H9 (cell line): ENCODE results near the gene DTNBP1. TPM values are rescaled to one million over a fixed set of nuclear protein-coding genes. Genes with fewer than 3 reads are reported as not detected.

ENCODE experiments used
- DNase-seq: peaks from one replicate; pipeline ENCODE4 v3.0.0-alpha.2; 2017
- H2AFZ ChIP-seq: one replicate; pipeline ENCODE4 v1.6.1; 2013; ENCODE audit warnings: mild to moderate bottlenecking, low read length, control low read depth, moderate library complexity
- H2AK5ac ChIP-seq: 2 replicates; pipeline ENCODE4 v1.6.1; 2013; ENCODE audit warnings: low read length, control low read depth, mixed read lengths; ENCODE audit not compliant: insufficient read length
- H2BK120ac ChIP-seq: one replicate; pipeline ENCODE4 v1.6.1; 2013; ENCODE audit warnings: low read depth, mild to moderate bottlenecking, low read length, control low read depth, inconsistent platforms; ENCODE audit not compliant: poor library complexity, severe bottlenecking
- H2BK12ac ChIP-seq: 2 replicates; pipeline ENCODE4 v1.6.1; 2013; ENCODE audit warnings: low read length, control low read depth, mixed read lengths, low read depth; ENCODE audit not compliant: insufficient read length
- H2BK15ac ChIP-seq: 2 replicates; pipeline ENCODE4 v1.6.1; 2013; ENCODE audit warnings: low read depth, low read length, control low read depth
- H2BK20ac ChIP-seq: one replicate; pipeline ENCODE4 v1.6.1; 2013; ENCODE audit warnings: low read depth, mild to moderate bottlenecking, low read length, control low read depth, inconsistent platforms; ENCODE audit not compliant: poor library complexity, severe bottlenecking
- H2BK5ac ChIP-seq: 2 replicates; pipeline ENCODE4 v1.6.1; 2013; ENCODE audit warnings: low read length, control low read depth, mixed read lengths; ENCODE audit not compliant: insufficient read length
- H3K14ac ChIP-seq: 2 replicates; pipeline ENCODE4 v1.6.1; 2013; ENCODE audit warnings: low read length, control low read depth; ENCODE audit not compliant: insufficient read depth
- H3K18ac ChIP-seq: 2 replicates; pipeline ENCODE4 v1.6.1; 2013; ENCODE audit warnings: low read depth, mild to moderate bottlenecking, mixed read lengths, low read length, control low read depth; ENCODE audit not compliant: insufficient read length
- H3K23ac ChIP-seq: 2 replicates; pipeline ENCODE4 v1.6.1; 2013; ENCODE audit warnings: low read length, control low read depth, mixed read lengths, low read depth; ENCODE audit not compliant: insufficient read length
- H3K23me2 ChIP-seq: 2 replicates; pipeline ENCODE4 v1.6.1; 2013; ENCODE audit warnings: low read depth, mild to moderate bottlenecking, mixed read lengths, low read length, control low read depth; ENCODE audit not compliant: insufficient read length, poor library complexity, severe bottlenecking
- H3K27ac ChIP-seq: 2 replicates; pipeline ENCODE4 v1.5.1; 2013; ENCODE audit warnings: low read length, control low read depth, mixed read lengths, low read depth; ENCODE audit not compliant: insufficient read length
- H3K27me3 ChIP-seq: 2 replicates; pipeline ENCODE4 v1.6.1; 2013; ENCODE audit warnings: low read length, control low read depth, inconsistent platforms; ENCODE audit not compliant: insufficient read depth
- H3K4ac ChIP-seq: 2 replicates; pipeline ENCODE4 v1.6.1; 2013; ENCODE audit warnings: low read depth, mild to moderate bottlenecking, control low read depth, inconsistent platforms, low read length, moderate library complexity
- H3K4me1 ChIP-seq: 2 replicates; pipeline ENCODE4 v1.6.1; 2013; ENCODE audit warnings: low read length, control low read depth, inconsistent platforms; ENCODE audit not compliant: insufficient read depth
- H3K4me2 ChIP-seq: 2 replicates; pipeline ENCODE4 v1.6.1; 2013; ENCODE audit warnings: low read length, control low read depth, mixed read lengths; ENCODE audit not compliant: insufficient read length, insufficient read depth
- H3K56ac ChIP-seq: 2 replicates; pipeline ENCODE4 v1.6.1; 2013; ENCODE audit warnings: low read depth, mild to moderate bottlenecking, mixed read lengths, low read length, control low read depth; ENCODE audit not compliant: insufficient read length
- H3K79me1 ChIP-seq: 2 replicates; pipeline ENCODE4 v1.6.1; 2013; ENCODE audit warnings: low read depth, mild to moderate bottlenecking, moderate library complexity, low read length, control low read depth, inconsistent platforms; ENCODE audit not compliant: insufficient read depth, poor library complexity, severe bottlenecking
- H3K79me2 ChIP-seq: 2 replicates; pipeline ENCODE4 v1.6.1; 2013; ENCODE audit warnings: low read length, control low read depth, inconsistent platforms; ENCODE audit not compliant: insufficient read depth
- H3K9ac ChIP-seq: 2 replicates; pipeline ENCODE4 v1.6.1; 2013; ENCODE audit warnings: low read length, control low read depth, mixed read lengths; ENCODE audit not compliant: insufficient read length; ENCODE audit errors: extremely low read depth
- H3K9me3 ChIP-seq: one replicate; pipeline ENCODE4 v1.6.1; 2013; ENCODE audit warnings: low read depth, low read length, inconsistent platforms; ENCODE audit not compliant: control insufficient read depth
- H3T11ph ChIP-seq: one replicate; pipeline ENCODE4 v1.6.1; 2013; ENCODE audit warnings: mild to moderate bottlenecking, low read length, control low read depth, inconsistent platforms
- H4K20me1 ChIP-seq: one replicate; pipeline ENCODE4 v1.6.1; 2013; ENCODE audit not compliant: control insufficient read depth, insufficient read length, insufficient read depth
- H4K5ac ChIP-seq: 2 replicates; pipeline ENCODE4 v1.6.1; 2013; ENCODE audit warnings: low read depth, mild to moderate bottlenecking, mixed read lengths, low read length, control low read depth; ENCODE audit not compliant: insufficient read length
- H4K8ac ChIP-seq: replicated peaks from 2 replicates; pipeline ENCODE4 v1.6.1; 2013; ENCODE audit warnings: low read length, control low read depth, mixed read lengths, low read depth; ENCODE audit not compliant: insufficient read length
- H4K91ac ChIP-seq: 2 replicates; pipeline ENCODE4 v1.6.1; 2013; ENCODE audit warnings: low read depth, mild to moderate bottlenecking, moderate library complexity, mixed read lengths, low read length, control low read depth; ENCODE audit not compliant: insufficient read length
- H3K27ac Mint-ChIP-seq, 3 experiments: 2 replicates in 2 of 3; 3 replicates in 1 of 3; pipeline ENCODE4 v1.8.0; 2020 to 2021; ENCODE audit warnings: mixed read lengths in 3 of 3, mild to moderate bottlenecking in 1 of 3, moderate library complexity in 1 of 3
- H3K27me3 Mint-ChIP-seq: 2 replicates; pipeline ENCODE4 v1.8.0; 2021; ENCODE audit warnings: low read depth, mild to moderate bottlenecking, moderate library complexity, mixed read lengths
- H3K36me3 Mint-ChIP-seq, 3 experiments: 2 replicates in 2 of 3; 3 replicates in 1 of 3; pipeline ENCODE4 v1.8.0; 2020 to 2021; ENCODE audit warnings: low read depth in 3 of 3, mixed read lengths in 3 of 3; ENCODE audit not compliant: insufficient read depth in 1 of 3
- H3K4me1 Mint-ChIP-seq, 2 experiments: 2 replicates each; pipeline ENCODE4 v1.8.0; 2020; ENCODE audit warnings: mixed read lengths in 2 of 2
- H3K4me3 Mint-ChIP-seq, 2 experiments: 2 replicates in 1 of 2; 3 replicates in 1 of 2; pipeline ENCODE4 v1.8.0; 2020 to 2021; ENCODE audit warnings: mild to moderate bottlenecking in 2 of 2, mixed read lengths in 2 of 2, moderate library complexity in 1 of 2
- H3K9me3 Mint-ChIP-seq, 2 experiments: 2 replicates in 1 of 2; 3 replicates in 1 of 2; pipeline ENCODE4 v1.8.0; 2020; ENCODE audit warnings: mild to moderate bottlenecking in 2 of 2, mixed read lengths in 2 of 2, moderate library complexity in 1 of 2
- WGBS: extraction: QIAGEN DNeasy Blood & Tissue Kit; methylation state at CpG from one replicate; pipeline ENCODE4 v1.1.7; 2013; ENCODE audit warnings: missing lambda C conversion rate, low lambda C conversion rate, mixed read lengths; ENCODE audit not compliant: insufficient read length; ENCODE audit errors: extremely low coverage; 5-methylcytosine and 5-hydroxymethylcytosine counted together
- total RNA-seq: library from RNA; stranded (reverse); gene quantifications from 2 replicates; pipeline ENCODE4 v1.2.1, GENCODE V29; 2021
- TF ChIP-seq, protein P1 (sequence below): fragments of 200-600 bp; sonication (generic); conservative IDR thresholded peaks from 3 replicates; pipeline ENCODE4 v1.8.0; 2021; ENCODE audit warnings: antibody characterized with exemption, mild to moderate bottlenecking

Gene DTNBP1
- total RNA-seq, 1 experiment from 2014 or later: 12.9 TPM

DNA sequence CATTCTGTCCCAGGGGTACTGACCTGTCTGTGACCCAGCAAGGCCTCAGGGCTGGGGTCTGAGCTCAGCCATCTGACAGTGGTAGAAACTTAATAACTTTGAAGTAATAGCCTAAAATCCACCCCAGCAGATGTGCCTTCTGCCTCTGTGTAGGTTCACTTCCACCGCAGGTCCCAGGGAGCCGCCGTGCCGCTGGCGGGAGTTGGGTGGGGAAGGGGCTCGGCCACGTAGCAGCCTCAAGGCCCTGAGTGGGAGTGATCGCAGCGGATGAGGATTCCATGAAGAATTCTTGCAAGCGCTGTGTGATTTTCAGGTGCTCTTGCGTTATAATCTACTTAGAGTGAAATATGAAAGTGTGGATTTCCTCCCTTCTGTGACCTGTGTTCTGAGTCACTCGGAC, 163.7 kb downstream of the DTNBP1 start:
- no peak overlapping the region for H3K18ac ChIP-seq
- no peak overlapping the region for H2BK5ac ChIP-seq
- WGBS: no CpG with 5 or more reads among the region's 12 CpGs
- H2BK120ac ChIP-seq: no peak overlapping the region
- H3K27me3 Mint-ChIP-seq: no peaks in the 10 kb centered on the region; the same call in none of the 2 replicates
- H3K4ac ChIP-seq: no peak overlapping the region
- H3K23me2 ChIP-seq: no peaks in the 10 kb centered on the region
- no peak overlapping the region for H2BK20ac ChIP-seq
- H3K79me2 ChIP-seq: peaks cover 29% of the 10 kb centered on the region
- 0 out of 2 replicates have a peak, but pooled peaks cover 3% of the 10 kb centered on the region for H3K4me1 ChIP-seq
- H3K9me3 Mint-ChIP-seq: no peaks in the 10 kb centered on the region
- no peak overlapping the region for H3T11ph ChIP-seq
- no peak overlapping the region for H3K4me3 Mint-ChIP-seq
- no peaks in the 10 kb centered on the region for H3K27me3 ChIP-seq
- no peak overlapping the region for H4K91ac ChIP-seq
- no peak overlapping the region for H2AK5ac ChIP-seq
- H3K27ac ChIP-seq: no peak overlapping the region
- no peak overlapping the region for H3K4me2 ChIP-seq
- H4K20me1 ChIP-seq: peaks cover 3% of the 10 kb centered on the region
- no peak overlapping the region for H3K23ac ChIP-seq
- TF ChIP-seq, protein P1, sequence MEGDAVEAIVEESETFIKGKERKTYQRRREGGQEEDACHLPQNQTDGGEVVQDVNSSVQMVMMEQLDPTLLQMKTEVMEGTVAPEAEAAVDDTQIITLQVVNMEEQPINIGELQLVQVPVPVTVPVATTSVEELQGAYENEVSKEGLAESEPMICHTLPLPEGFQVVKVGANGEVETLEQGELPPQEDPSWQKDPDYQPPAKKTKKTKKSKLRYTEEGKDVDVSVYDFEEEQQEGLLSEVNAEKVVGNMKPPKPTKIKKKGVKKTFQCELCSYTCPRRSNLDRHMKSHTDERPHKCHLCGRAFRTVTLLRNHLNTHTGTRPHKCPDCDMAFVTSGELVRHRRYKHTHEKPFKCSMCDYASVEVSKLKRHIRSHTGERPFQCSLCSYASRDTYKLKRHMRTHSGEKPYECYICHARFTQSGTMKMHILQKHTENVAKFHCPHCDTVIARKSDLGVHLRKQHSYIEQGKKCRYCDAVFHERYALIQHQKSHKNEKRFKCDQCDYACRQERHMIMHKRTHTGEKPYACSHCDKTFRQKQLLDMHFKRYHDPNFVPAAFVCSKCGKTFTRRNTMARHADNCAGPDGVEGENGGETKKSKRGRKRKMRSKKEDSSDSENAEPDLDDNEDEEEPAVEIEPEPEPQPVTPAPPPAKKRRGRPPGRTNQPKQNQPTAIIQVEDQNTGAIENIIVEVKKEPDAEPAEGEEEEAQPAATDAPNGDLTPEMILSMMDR: no peak
- H3K9ac ChIP-seq: no peak overlapping the region
- H2BK12ac ChIP-seq: no peak overlapping the region
- H3K36me3 Mint-ChIP-seq: peaks cover 80 to 93% (median 92%) of the 10 kb centered on the region in 3 experiments
- no peak overlapping the region for H2AFZ ChIP-seq
- H3K9me3 ChIP-seq: no peaks in the 10 kb centered on the region
- H3K4me1 Mint-ChIP-seq: peaks cover 19 to 24% of the 10 kb centered on the region in 2 experiments
- H2BK15ac ChIP-seq: no peak overlapping the region
- H3K27ac Mint-ChIP-seq: 0 out of 7 replicates have a peak overlapping the region, but pooled peaks of 1 of the 3 experiments have one; percentile 35
- H4K8ac ChIP-seq: no peak overlapping the region
- no peak overlapping the region; the same call in 1 of the 2 replicates for H3K14ac ChIP-seq
- no peak overlapping the region for H3K56ac ChIP-seq
- H4K5ac ChIP-seq: no peak overlapping the region
- H3K79me1 ChIP-seq: peaks cover 18% of the 10 kb centered on the region
- DNase-seq: no peak
